Ramos (cell line): ENCODE measurements around the gene HOXB3.

Source experiments
- in situ Hi-C: fragments of 300-500 bp; cut with MboI; formaldehyde crosslinking; loops from one replicate; pipeline ENCODE4 v1.14.3; 2022; ENCODE audit warnings: low sequenced_read_pairs; ENCODE audit not compliant: unreplicated experiment

Gene HOXB3

DNA sequence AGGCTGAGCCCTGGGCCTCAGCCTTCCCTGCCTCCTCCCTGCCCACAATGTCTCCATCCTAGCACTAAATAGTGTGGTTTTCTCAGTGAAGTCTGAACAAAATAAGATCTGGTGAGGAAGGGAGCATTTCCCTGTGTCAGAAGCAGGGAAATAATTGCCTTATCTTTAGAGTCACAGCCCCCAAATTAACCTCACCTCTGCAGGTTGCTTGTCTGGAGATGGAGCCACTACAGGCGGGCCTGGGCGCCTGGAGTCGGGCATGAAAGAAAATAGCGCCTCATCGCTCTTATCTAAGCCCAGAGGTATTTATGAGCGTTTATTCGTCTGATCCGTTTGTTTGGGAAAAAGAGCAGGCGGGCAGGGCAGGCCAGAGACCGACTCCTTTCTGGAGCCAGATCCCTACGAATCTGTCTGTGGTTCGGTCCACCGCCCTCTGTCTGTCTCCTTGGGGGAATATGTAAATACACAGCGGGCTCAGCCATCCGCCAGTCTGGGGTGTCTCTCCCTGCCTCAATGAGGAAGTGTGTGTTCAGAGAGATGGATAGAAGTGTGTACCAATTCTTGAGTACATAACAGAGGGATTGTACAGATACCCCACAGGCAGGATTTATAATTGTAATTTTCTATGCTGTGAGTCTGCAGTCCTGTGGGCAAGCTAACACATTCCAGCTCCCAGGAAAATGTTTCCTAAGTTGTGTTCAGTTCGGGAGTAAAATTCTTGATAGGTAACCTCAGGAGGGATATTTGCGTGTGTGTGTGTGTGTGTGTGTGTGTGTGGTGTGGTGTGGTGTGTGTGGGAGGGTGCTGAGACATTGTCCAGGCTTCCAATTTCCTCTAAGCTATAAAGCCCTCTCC lies 10.4 kb upstream of the HOXB3 start:
- in situ Hi-C loops, result no loop called here

DNA sequence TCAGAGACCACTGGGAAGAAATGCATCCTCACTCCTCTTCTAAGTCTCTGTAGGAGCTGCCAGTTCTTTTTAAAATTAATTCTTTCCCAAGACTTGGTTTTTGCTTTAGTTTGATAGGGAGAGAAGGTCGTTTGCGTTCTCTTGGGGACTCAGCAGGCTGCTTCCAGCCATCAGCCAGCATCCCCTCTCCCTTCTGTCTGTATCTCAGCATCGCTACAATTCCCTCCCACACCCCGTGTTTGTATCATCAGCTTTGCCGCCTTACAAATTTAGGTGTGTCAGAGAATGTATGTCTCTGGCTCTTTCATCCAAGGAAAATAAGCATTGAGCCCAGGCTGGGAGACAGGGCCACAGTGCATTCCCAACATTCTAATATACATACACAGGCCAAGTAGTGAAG lies 9.3 kb upstream of the HOXB3 start:
- in situ Hi-C loops, result no loop called here

DNA sequence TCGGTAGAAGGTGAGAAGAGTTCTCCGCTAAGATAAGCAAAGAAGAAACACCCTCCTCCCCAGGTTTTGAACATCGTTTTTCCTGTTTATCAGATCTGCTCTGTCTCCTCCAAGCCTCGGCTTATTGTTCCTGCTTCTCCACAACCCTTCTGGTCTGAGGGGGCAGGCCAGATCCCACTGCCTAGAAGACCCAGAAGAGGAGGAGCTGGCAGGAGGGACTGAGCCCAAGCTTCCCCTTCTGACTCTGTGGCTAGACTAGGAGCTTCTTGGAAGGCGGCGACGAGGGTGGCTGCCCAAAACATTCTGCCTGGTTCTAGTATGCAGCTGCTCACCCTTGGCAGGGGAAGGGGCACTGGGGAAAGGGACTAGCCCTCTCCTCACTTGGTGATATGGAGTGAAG lies 8.7 kb upstream of the HOXB3 start:
- in situ Hi-C loops, result no loop called here

DNA sequence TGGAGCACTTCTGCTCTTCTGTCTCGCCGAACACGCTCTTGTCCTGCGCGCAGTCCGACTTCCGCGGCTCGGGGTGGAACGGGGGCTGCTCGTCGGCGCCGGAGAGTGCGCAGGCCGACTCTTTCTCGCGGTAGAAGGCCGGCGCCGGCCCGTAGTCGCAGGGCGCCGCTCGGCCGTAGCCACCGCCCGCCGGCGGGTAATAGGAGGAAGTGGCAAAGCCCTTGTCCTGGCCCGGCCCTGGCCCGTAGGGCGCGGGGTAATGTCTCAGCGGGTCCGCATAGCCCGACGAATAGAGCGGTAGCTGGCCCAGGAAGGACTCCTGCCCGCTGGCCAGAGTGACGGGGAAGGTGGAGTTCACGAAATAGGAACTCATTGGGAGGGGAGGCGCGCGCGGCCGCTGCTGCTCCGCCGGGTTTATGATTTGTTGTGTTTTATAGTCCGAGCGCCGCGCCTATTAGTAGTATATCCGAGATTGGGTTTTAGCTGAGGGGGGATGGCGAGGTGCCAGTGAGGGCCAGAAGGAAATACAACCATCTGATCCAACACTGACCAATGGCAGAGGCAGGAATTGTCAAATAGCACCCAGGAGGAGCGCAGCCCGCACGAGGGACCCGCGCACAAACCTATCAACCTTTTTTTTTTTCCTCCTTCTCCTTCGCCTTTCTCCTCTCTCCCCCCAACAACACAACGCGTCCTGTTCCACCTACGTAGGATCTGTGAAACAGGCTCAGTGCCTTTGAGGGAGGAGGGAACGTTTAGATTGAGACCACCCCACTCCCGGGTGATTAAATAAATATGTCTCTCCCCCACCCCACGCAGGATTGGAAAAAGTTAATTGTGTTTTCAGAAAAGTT lies 8.0 kb upstream of the HOXB3 start:
- in situ Hi-C loops, result no loop called here

DNA sequence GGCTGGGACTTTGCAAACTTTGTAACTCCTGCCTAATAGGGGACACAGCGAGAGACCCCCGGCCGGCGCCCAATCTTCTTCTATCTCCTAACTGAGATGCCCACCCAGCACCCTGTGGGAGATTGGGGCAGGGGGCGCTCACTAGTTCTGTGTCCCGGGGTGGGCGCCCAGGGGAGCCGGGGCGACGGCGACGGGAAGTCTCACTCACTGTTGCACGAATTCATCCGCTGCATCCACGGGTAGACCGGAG lies 7.4 kb upstream of the HOXB3 start:
- in situ Hi-C loops, result no loop called here

DNA sequence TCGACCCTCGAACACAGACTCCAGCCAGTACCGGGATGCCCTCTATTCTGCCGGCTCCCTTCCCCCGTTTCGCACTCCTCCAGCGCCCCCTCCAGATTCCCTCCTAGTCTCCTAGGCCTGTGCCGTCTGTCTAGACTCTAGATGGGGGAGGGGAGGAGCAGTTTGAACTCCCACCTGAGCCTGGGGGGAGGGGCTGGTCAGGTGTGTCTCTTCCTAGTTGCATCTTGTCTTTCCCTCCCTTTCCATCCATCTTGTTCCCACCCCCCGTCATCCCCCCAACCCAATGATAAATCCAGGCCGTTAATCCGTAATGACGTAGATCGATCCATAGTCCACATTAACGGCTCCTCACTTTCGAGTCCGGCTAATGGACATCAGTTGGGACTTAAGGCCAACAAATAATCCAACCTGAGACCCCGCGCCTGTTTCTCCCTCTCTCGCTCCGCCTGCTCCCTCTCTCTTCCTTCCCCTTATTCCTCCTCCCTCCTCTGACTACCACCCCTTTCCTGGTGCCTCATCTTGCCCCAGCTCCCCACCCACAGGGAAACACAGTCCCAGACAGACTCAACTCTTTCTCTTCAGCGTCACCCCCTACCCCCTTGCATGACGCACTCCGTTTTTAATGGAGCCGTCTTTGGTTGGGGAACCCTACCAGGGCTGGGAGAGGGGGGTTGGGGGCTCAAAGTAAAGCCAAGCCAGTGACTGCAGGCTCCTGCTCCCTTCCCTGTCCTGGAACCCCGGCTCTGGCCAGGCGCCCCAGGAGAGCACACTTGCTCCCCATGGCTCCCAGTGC lies 6.9 kb upstream of the HOXB3 start:
- in situ Hi-C loops, result no loop called here

DNA sequence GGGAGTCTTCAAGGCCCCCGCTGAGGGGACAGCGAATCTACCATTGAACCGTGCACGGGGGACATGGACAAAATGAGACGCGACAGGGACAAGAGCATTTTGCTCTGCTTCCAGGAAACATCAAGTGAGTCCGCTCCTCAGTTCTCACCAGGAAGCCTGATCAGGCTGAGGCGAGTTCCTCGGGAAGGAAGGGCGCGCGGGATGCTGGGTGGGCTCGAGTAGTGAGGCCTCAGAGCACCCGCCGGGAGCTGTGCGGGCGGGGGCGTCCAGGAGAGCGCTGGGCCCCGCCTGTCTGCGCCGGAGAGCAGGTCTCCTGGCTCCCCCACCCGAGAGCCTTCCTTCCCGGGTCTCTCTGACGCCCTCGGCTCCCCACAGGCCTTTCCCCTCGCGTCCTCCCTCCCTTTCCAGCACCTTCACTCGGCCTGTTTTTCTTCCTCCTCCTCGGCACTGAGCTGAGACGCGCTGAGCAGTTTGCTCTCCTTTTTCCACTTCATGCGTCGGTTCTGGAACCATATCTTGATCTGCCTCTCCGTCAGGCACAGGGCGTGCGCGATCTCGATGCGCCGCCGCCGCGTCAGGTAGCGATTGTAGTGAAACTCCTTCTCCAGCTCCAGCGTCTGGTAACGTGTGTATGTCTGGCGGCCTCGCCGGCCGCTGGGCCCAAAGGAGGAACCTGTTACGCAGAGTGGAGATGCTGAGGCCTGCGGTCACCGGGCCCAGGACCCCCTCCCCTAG lies 6.1 kb upstream of the HOXB3 start:
- in situ Hi-C loops, result no loop called here

DNA sequence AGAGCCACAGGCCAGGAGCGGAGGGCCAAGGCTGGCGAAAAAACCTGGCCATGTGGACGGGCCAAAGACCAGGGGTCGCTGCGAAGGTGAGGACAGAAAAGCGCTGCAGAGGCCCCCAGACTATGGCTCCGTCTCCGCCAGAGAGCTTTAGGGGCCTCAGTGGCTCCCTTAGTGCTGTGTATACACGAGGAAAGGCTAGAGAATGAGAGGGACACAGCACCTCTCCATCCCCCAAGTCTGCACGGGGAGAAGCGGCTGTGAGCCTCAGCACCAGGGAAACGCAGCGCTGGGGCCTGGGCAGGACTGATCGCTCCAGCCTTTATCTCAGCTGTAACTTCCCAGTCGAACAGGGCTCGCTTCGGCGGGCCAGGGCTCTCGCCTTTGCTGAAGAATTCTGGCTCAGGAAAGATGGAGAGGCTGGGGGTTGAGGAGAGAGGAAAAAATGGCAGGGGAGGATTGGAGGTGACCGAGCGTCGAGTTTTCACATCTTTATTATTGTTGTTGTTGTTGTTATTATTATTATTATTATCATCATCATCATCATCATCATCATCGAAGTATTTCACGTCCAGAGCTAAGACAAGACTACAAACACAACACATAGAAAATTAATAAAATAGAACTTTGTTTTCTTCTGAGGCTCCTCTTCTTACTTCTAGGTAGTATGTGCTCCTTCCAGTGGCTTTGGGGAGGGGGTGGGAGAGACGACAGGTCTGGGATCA lies 5.4 kb upstream of the HOXB3 start:
- in situ Hi-C loops, result no loop called here

DNA sequence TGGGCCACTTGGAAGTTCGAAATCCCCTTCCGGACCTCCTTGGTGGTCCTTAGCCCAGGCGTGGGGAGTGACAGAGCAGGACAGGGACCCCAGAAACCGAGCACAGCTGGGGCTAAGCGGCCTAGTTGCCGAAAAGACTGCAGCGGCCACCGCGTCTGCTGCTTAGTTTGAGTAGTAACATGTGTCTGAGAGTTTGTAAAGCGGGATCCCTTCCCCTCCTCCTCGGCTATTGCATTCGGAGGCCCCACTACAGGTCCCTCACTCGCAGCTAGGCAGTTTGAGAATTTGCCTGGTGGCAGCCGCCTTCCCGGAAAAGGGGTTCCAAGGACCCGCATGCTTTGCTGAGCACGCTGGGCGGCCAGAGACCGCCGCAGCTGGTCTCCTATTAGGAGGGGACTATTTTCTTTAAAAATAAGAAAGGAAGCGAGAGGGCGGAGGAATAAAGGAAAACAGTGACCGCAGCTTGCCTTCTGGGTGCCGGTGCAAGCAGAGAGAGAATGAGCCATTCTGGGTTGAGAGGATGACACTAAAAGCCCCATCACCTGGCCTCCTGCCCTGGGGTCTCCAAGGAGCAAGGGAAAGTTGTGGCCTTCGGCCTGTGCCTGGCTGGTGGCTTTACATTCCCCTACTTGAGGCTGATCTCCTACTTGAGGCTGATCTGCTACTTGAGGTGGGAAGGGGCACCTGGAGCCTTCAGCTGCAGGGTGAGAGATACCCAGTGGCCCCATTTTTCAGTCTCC lies 4.7 kb upstream of the HOXB3 start:
- in situ Hi-C loops, result no loop called here

DNA sequence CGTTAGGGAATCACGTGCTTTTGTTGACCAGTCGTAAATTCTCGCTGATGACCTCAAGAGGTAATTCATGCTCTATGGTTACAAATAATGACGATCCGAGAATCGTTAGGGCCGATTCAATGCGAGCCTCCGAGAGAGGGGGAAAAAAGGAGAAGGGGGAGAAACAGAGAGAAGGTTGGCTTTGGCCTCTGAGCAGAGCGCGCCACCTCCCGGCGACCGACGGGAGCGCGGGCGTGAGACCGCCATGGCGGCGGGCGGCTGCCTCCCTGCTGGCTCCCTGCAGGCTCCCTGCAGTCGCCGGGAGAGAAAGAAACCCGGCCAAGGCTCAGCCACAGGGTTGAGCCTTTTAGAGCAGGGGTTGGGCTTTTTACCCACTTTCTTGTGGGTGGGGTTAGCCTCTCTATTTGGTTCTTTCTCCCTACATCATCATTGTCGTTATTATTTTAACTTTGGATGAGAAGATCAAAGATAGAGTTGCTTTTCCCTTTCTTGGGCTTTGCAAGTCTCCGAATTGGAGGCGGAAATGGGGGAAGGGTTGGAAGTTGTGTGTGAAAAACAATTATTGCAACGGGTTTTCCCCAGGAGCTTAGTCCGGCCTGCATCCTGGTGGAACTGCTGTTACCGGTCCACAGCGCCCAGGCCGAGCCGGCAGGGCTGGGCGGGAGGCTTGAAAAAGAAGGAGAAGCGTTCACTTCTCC lies 3.9 kb upstream of the HOXB3 start:
- in situ Hi-C loops, result no loop called here

DNA sequence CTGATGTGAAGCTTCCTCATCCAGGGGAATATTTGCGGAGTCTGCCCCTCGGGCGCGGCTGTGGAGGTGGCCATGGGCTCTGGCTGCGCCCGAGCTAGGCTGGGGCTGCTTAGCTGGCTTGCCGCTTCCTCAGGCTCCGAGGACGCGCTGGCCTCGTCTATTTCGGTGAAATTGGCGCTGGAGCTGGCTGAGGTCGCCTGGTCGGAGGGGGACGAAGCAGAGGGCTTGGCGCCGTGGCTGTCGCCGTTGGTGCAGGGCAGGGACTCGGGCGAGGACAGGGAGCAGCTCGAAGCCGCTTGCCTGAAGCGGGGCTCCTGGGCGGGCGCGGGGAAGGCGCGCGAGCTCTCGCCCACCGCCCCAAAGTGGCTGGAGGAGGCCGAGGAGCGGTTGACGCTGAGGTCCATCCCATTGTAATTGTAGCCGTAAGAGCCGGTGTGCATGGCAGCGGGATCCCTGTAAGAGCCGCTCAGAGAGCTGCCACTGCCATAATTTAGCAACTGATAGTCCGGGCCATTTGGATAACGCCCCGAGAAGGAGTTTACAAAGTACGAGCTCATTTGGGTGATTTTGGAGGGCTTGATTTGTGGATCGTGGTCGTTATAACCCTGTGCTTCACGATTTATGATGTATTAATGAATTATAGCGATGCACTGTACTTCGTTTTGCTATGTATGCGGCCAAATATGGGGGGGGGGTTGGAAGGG lies 3.2 kb upstream of the HOXB3 start, which contains the start of gene HOXB5:
TSS of gene HOXB5 (minus strand) at position 654 of the 704 bp plus-strand sequence. CDS start at position 557, 97 bp downstream.
- in situ Hi-C loops, result no loop called here

DNA sequence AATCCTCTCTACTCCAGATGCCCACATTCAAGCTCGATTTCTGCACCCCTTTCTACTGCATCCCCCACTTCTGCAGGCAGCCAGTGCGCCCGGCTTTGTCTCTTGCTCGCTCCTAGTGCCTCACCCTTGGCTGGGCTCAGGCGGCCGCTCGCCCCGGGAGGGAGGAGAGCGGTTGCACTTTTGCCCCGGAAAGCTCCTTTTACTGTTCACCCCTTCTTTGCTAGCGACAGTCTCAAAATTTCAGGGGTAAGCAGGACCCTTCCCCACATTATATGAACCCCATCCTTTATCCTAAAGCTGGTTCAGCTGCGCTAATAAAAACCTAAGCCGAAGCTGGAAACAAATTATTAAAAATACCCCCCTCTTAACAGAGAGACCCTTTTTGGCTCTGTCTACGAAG lies 2.5 kb upstream of the HOXB3 start:
- in situ Hi-C loops, result no loop called here

DNA sequence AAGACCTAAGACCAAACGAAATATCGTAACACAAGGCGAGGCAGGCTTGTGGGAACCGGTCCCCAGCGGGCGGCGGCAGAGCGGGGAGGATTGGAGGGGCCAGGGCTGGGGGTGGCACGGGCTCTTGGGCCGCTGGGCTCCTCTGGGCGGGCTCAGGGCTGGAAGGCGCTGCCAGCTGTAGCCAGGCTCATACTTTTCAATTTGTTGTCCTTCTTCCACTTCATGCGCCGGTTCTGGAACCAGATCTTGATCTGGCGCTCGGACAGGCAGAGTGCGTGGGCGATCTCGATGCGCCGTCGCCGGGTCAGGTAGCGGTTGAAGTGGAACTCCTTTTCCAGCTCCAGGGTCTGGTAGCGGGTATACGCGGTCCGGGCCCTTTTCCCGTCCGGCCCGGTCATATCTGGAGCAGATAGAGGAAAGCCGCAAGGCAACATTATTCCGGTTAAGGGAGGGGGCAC lies 2.0 kb upstream of the HOXB3 start:
- in situ Hi-C loops, result no loop called here

DNA sequence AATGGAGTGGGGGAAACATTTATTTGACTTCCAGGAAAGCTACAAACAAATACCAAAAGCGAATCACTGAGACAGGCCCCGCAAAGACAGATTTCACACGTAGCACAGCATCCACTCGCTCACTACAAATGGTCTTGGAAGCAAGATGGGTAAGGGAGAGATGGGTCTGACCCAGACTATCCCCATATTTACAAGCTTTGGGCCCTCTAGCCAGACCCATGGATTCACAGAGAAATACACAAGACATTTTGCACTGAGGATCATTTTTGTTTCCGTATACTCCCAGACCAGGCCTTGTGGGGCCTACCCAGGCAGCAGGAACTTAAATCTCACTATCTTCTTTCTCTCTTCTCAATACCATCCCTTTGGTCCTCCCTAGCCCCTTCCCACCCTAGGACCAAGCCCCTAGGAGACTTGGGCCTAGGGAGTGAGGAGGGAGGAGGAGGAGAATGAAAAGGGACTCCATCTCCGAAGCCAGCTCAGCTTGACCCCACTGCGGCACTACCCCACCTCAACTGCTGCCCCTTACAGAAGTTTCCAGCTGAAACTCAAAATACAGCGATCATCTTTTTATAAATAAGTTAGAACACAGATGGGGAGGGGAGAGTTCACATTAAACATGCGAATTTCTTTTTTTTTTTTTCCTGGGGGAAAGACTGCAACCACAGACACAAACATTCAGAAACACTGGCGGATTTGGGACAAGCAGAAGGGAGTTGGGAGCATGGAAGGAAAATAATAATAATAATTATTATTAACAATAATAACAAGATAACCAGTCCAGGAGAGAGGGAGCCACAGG lies 1.4 kb upstream of the HOXB3 start:
- in situ Hi-C loops, result no loop called here

DNA sequence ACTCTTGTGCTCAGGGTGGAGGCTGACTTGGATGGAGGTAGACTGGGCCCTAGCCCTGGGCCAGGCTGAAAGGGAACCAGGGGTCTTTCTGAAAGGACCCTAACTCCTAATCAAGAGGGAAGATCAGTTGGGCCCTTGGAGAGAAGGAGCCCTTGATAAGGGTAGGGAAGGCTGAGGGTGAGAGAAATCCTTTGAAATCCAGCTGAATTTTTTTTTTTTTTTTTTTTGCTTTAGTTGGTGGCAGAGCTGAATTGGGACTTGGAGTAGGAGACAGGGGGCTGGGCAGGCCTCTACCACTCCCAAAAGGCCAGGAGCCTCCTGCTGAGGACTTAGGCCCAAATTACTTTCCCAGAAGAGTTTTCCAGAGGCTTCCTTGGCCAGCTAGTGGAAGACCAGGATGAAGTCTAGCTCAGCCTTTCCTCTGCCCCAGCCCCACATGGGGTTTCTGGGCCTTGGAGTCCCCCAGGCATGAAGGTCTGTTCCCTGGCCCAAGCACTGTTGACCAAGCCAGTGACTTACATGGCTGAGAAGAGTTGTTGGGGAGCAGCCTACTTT lies 643 bp upstream of the HOXB3 start:
- in situ Hi-C loops, result no loop called here

DNA sequence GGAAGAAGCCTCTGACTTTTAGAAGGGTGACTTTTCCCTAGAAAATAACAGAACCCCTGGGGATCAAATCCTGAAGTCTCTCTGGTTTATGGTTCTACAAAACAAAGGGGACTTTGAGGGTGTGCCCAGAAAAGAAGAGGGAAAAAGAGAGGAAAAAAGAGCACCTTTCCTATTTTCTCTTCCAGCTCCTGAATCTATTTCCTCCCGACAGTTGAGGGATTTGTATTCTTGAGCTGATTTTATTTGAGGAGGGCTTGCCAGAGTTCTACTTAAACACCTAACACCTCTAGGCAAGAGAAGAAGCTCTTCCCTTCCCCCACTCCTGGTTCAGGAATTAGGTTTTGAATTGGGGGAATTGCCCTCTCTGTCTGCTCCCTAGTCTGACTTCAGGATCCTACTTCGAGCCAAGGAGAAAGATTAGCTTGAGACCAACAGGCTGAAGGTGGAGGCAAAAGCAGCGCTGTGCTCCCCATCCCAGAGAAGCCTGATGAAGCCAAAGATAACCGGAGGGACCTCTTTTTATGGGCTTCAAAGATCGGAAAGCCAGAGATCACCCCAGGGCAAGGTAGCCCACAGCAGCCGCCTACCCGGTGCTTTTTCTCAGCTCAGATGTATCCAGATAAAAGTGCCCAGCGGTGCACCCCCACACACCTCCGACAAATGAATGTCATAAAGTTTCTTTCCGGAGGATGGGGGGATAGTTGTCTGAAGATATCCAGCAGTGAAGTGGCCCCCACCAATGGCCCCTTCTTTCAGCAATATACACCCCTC lies 796 bp downstream of the HOXB3 start:
- in situ Hi-C loops, result no loop called here
